H1 (cell line): ENCODE results near the gene HLA-DPB1. TPM values are rescaled to one million over a fixed set of nuclear protein-coding genes. Genes with fewer than 3 reads are reported as not detected.

Source experiments
- CTCF ChIA-PET: fragments of 300-600 bp; sonication (Branson Sonifier 250); formaldehyde crosslinking; loops from one replicate; lab custom pipeline; 2021; ENCODE audit not compliant: partially characterized antibody; lab: Charles Lee
- POLR2A ChIA-PET: fragments of 300-600 bp; sonication (Branson Sonifier 250); formaldehyde crosslinking; loops from one replicate; lab custom pipeline; 2021; ENCODE audit warnings: inconsistent platforms; ENCODE audit not compliant: partially characterized antibody; lab: Charles Lee
- DNase-seq, 2 experiments: peaks; one replicate each; pipeline versions ENCODE4 v3.0.0 to v3.0.0-alpha.2; 2010 to 2022; ENCODE audit warnings: low spot score in 2 of 2, low read depth in 1 of 2, mixed read lengths in 1 of 2
- FAIRE-seq: peaks from 2 replicates; lab custom pipeline; 2011; peaks lifted over from hg19 to GRCh38; lab: Jason Lieb, UNC
- H2AFZ ChIP-seq: 2 replicates; pipeline ENCODE4 v1.8.1; 2012; ENCODE audit warnings: low read length, inconsistent platforms
- H2AK5ac ChIP-seq: 2 replicates; pipeline ENCODE4 v1.6.1; 2013; ENCODE audit warnings: low read depth, low read length
- H2BK120ac ChIP-seq: replicated peaks from 2 replicates; pipeline ENCODE3; 2013; ENCODE audit warnings: low read depth, low read length, inconsistent platforms
- H2BK12ac ChIP-seq: 2 replicates; pipeline ENCODE4 v1.6.1; 2013; ENCODE audit warnings: low read depth, low read length
- H2BK15ac ChIP-seq: 2 replicates; pipeline ENCODE4 v1.6.1; 2013; ENCODE audit warnings: low read length
- H2BK20ac ChIP-seq: 2 replicates; pipeline ENCODE4 v1.6.1; 2013; ENCODE audit warnings: low read length
- H2BK5ac ChIP-seq: 2 replicates; pipeline ENCODE4 v1.6.1; 2013; ENCODE audit warnings: low read depth, low read length
- H3K14ac ChIP-seq: 2 replicates; pipeline ENCODE4 v1.6.1; 2013; ENCODE audit warnings: inconsistent platforms; ENCODE audit not compliant: insufficient read length
- H3K18ac ChIP-seq: 2 replicates; pipeline ENCODE4 v1.6.1; 2013; ENCODE audit warnings: low read length; ENCODE audit errors: extremely low read depth
- H3K23ac ChIP-seq: 2 replicates; pipeline ENCODE4 v1.6.1; 2013; ENCODE audit warnings: inconsistent platforms; ENCODE audit not compliant: insufficient read length
- H3K23me2 ChIP-seq: 2 replicates; pipeline ENCODE4 v1.6.1; 2013; ENCODE audit warnings: low read depth, low read length
- H3K27ac ChIP-seq: 2 replicates; pipeline ENCODE4 v1.6.1; 2011; ENCODE audit warnings: low read depth, low read length, inconsistent platforms
- H3K27me3 ChIP-seq, 4 experiments: replicated peaks in 1 of 4; 1 replicate in 1 of 4; 2 replicates in 3 of 4; pipeline versions ENCODE4 v1.6.1 to v1.8.1; 2011 to 2013; ENCODE audit warnings: low read length in 3 of 4, mild to moderate bottlenecking in 3 of 4, inconsistent platforms in 2 of 4, mixed read lengths in 2 of 4, moderate library complexity in 1 of 4; ENCODE audit not compliant: control insufficient read depth in 3 of 4, insufficient read depth in 3 of 4; ENCODE audit errors: extremely low read depth in 1 of 4
- H3K36me3 ChIP-seq, 4 experiments: 2 replicates each; pipeline versions ENCODE4 v1.6.1 to v1.8.1; 2011 to 2013; ENCODE audit warnings: mild to moderate bottlenecking in 4 of 4, low read length in 3 of 4, moderate library complexity in 2 of 4, control low read depth in 1 of 4, inconsistent platforms in 1 of 4; ENCODE audit not compliant: insufficient read depth in 4 of 4, control insufficient read depth in 2 of 4
- H3K4ac ChIP-seq: replicated peaks from 2 replicates; pipeline ENCODE3; 2013; ENCODE audit warnings: low read length, low read depth, mixed read lengths, inconsistent platforms; ENCODE audit not compliant: insufficient read length
- H3K4me1 ChIP-seq, 4 experiments: replicated peaks in 1 of 4; 1 replicate in 1 of 4; 2 replicates in 3 of 4; pipeline versions ENCODE4 v1.6.1 to v1.8.1; 2011 to 2013; ENCODE audit warnings: low read length in 3 of 4, inconsistent platforms in 2 of 4, mixed read lengths in 1 of 4; ENCODE audit not compliant: insufficient read depth in 4 of 4, control insufficient read depth in 3 of 4
- H3K4me2 ChIP-seq, 2 experiments: 2 replicates each; pipeline versions ENCODE4 v1.6.1 to v1.8.1; 2011 to 2013; ENCODE audit warnings: low read depth in 2 of 2, low read length in 2 of 2, control low read depth in 1 of 2, inconsistent platforms in 1 of 2, mild to moderate bottlenecking in 1 of 2; ENCODE audit not compliant: insufficient read depth in 1 of 2
- H3K4me3 ChIP-seq, 4 experiments: fragments of 200-600, 300-600 bp in 1 of 4; sonication (generic), shearing (Covaris generic), sonication (Bioruptor Twin) in 1 of 4; 2 replicates each; pipeline versions ENCODE4 v1.5.1 to v1.8.1; 2011 to 2016; ENCODE audit warnings: low read length in 4 of 4, low read depth in 3 of 4, control low read depth in 2 of 4, inconsistent platforms in 2 of 4, mild to moderate bottlenecking in 2 of 4, mixed read lengths in 1 of 4, moderate library complexity in 1 of 4; ENCODE audit not compliant: insufficient read depth in 2 of 4; ENCODE audit errors: extremely low read depth in 1 of 4
- H3K56ac ChIP-seq: replicated peaks from 2 replicates; pipeline ENCODE3; 2013; ENCODE audit warnings: low read depth, mild to moderate bottlenecking, mixed read lengths, low read length, inconsistent platforms; ENCODE audit not compliant: insufficient read length
- H3K79me1 ChIP-seq: 2 replicates; pipeline ENCODE4 v1.6.1; 2013; ENCODE audit warnings: low read depth, low read length, control low read depth
- H3K79me2 ChIP-seq, 2 experiments: 2 replicates each; pipeline versions ENCODE4 v1.6.1 to v1.8.1; 2012 to 2013; ENCODE audit warnings: low read length in 2 of 2, mild to moderate bottlenecking in 2 of 2, inconsistent platforms in 1 of 2; ENCODE audit not compliant: insufficient read depth in 2 of 2, control insufficient read depth in 1 of 2
- H3K9ac ChIP-seq, 4 experiments: replicated peaks in 1 of 4; 1 replicate in 1 of 4; 2 replicates in 3 of 4; pipeline versions ENCODE4 v1.6.1 to v1.8.1; 2011 to 2013; ENCODE audit warnings: low read depth in 3 of 4, low read length in 3 of 4, control low read depth in 2 of 4, mild to moderate bottlenecking in 2 of 4, moderate library complexity in 2 of 4, inconsistent platforms in 1 of 4; ENCODE audit errors: extremely low read depth in 1 of 4
- H3K9me3 ChIP-seq, 2 experiments: 2 replicates each; pipeline versions ENCODE4 v1.6.1 to v1.8.1; 2012 to 2013; ENCODE audit warnings: mild to moderate bottlenecking in 2 of 2, moderate library complexity in 2 of 2, control low read depth in 1 of 2, inconsistent platforms in 1 of 2, low read depth in 1 of 2, low read length in 1 of 2, mixed read lengths in 1 of 2; ENCODE audit not compliant: insufficient read depth in 2 of 2
- H4K20me1 ChIP-seq, 2 experiments: replicated peaks in 1 of 2; 2 replicates each; pipeline versions ENCODE3 to v1.8.1; 2011 to 2013; ENCODE audit warnings: inconsistent platforms in 2 of 2, low read length in 2 of 2, mild to moderate bottlenecking in 1 of 2; ENCODE audit not compliant: insufficient read depth in 2 of 2, control insufficient read depth in 1 of 2
- H4K5ac ChIP-seq: 2 replicates; pipeline ENCODE4 v1.6.1; 2013; ENCODE audit warnings: low read length, low read depth, mixed read lengths, inconsistent platforms; ENCODE audit not compliant: insufficient read length
- H4K8ac ChIP-seq: 2 replicates; pipeline ENCODE4 v1.8.0; 2013; ENCODE audit warnings: mild to moderate bottlenecking, moderate library complexity, low read length, inconsistent platforms; ENCODE audit not compliant: insufficient read depth; ENCODE audit errors: extremely low read depth
- H4K91ac ChIP-seq: replicated peaks from 2 replicates; pipeline ENCODE3; 2013; ENCODE audit warnings: low read length, mixed read lengths, inconsistent platforms; ENCODE audit not compliant: insufficient read length
- BCL11A ChIP-seq, 2 experiments: IDR thresholded peaks; one replicate each; pipeline ENCODE4 v1.6.1; 2011; ENCODE audit warnings: low read depth in 2 of 2, low read length in 2 of 2, mild to moderate bottlenecking in 2 of 2
- CHD2 ChIP-seq: IDR thresholded peaks from 2 replicates; pipeline ENCODE4 v1.6.1; 2012; ENCODE audit warnings: low read length, improper control_type of control experiment
- CREB1 ChIP-seq: IDR thresholded peaks from 2 replicates; pipeline ENCODE4 v1.6.1; 2012; ENCODE audit warnings: inconsistent platforms
- JUND ChIP-seq: IDR thresholded peaks from 2 replicates; pipeline ENCODE4 v1.6.1; 2011; ENCODE audit warnings: mild to moderate bottlenecking, improper control_type of control experiment, low read length
- KDM1A ChIP-seq: fragments of 200-600, 300-600 bp; sonication (generic); IDR thresholded peaks from 2 replicates; pipeline ENCODE4 v1.7.1; 2016; ENCODE audit warnings: mild to moderate bottlenecking, low read length, borderline replicate concordance
- KDM4A ChIP-seq: IDR thresholded peaks from one replicate; pipeline ENCODE4 v1.7.1; 2012; ENCODE audit warnings: low read depth, mild to moderate bottlenecking, moderate library complexity, low read length, inconsistent platforms; ENCODE audit not compliant: severe bottlenecking
- SP2 ChIP-seq: IDR thresholded peaks from 2 replicates; pipeline ENCODE4 v1.6.1; 2012; ENCODE audit warnings: mild to moderate bottlenecking, low read length, inconsistent platforms
- TEAD4 ChIP-seq: IDR thresholded peaks from 2 replicates; pipeline ENCODE4 v1.6.1; 2012; ENCODE audit warnings: low read depth, low read length, inconsistent platforms, mixed read lengths
- WGBS, 2 experiments: shearing (Covaris generic) in 1 of 2; methylation state at CpG; one replicate each; pipeline versions ENCODE4 v1.1.6 to v1.1.7; 2013 to 2015; ENCODE audit warnings: low lambda C conversion rate in 2 of 2, mixed read lengths in 2 of 2, inconsistent platforms in 1 of 2, low coverage in 1 of 2, missing lambda C conversion rate in 1 of 2; ENCODE audit not compliant: insufficient replicate concordance in 2 of 2, insufficient coverage in 1 of 2, insufficient read length in 1 of 2; ENCODE audit errors: extremely low coverage in 1 of 2, missing lambda C conversion rate in 1 of 2; 5-methylcytosine and 5-hydroxymethylcytosine counted together
- polyA plus RNA-seq, 7 experiments: library from polyadenylated mRNA; depleted of rRNA in 3 of 7; stranded (reverse) in 5 of 7; unstranded in 2 of 7; fragments of >200 nt in 5 of 7; fragments of 200-250 nt in 2 of 7; gene quantifications; 1 replicate in 5 of 7; 2 replicates in 1 of 7; 4 replicates in 1 of 7; pipeline versions ENCODE4 v1.2.1 to v1.2.3, GENCODE V29; 2011 to 2013; ENCODE audit warnings: missing spikeins in 2 of 7, mixed read lengths in 2 of 7
- total RNA-seq: library from RNA; stranded (reverse); fragmentation: NEBNext Ultra II Directional; extraction: Animal tissue kit (Norgen Biotek cat#: 25700); gene quantifications from 2 replicates; pipeline ENCODE4 v1.2.1, GENCODE V29; 2021
- TF ChIP-seq, protein P1 (sequence below): IDR thresholded peaks from 2 replicates; pipeline ENCODE4 v1.6.1; 2012; ENCODE audit warnings: inconsistent platforms
- TF ChIP-seq, protein P2 (sequence below): IDR thresholded peaks from 2 replicates; pipeline ENCODE4 v1.6.1; 2011; ENCODE audit warnings: low read length, improper control_type of control experiment
- TF ChIP-seq, protein P3 (sequence below): IDR thresholded peaks from 2 replicates; pipeline ENCODE4 v1.6.1; 2011; ENCODE audit warnings: low read depth, mild to moderate bottlenecking, low read length; ENCODE audit not compliant: insufficient read depth

HLA-DPB1 gene
- total and polyA plus RNA-seq, 2 of the 8 experiments (the other 6 are each of a cell fraction or from before 2014, with no cell fraction given): 32.3 to 58.8 TPM

DNA sequence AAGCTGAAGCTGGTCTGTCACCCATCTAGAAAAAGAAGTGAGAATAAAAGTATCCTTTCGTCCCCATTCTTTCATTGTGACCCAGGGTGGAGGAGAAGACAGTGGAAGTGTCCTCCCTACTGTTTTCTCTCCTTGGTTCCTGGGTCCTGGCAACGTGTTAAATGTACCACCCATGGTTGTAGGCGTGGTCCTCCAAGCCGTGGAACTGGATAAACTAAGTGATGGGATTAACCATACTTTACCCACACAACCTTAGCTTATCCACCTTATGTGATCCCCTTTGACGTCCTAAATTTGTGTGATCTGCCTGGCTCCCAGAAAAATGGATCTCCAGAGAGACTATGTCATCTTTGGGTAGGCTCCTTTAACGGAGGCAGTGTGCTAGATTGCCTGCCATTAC, 47.4 kb downstream of the HLA-DPB1 start:
- no peak overlapping the region for H3K18ac ChIP-seq
- no peak overlapping the region for H3K23ac ChIP-seq
- H3K4me1 ChIP-seq: peaks cover 0 to 21% (median 9%) of the 10 kb centered on the region in 4 experiments; a peak in 4 of 7 replicates
- CTCF ChIA-PET: interaction anchor here (1.8 to 6.8 kb wide), 6 partner anchors 14 to 109 kb away, joined by 4 to 63 read pairs (median 13); no protein-coding TSS in a partner anchor
- H3K9me3 ChIP-seq: peaks cover 31 to 34% of the 10 kb centered on the region in 2 experiments
- H3K79me2 ChIP-seq: peaks cover 14 to 80% of the 10 kb centered on the region in 2 experiments; a peak in 3 of 4 replicates
- H4K20me1 ChIP-seq: no peaks in the 10 kb centered on the region
- no peaks in the 10 kb centered on the region for H3K23me2 ChIP-seq
- H3K9ac ChIP-seq: no peak overlapping the region
- H2AK5ac ChIP-seq: no peak overlapping the region
- H3K36me3 ChIP-seq: peaks cover 2 to 43% (median 17%) of the 10 kb centered on the region in 4 experiments; a peak in 7 of 8 replicates
- no peak overlapping the region for H2BK5ac ChIP-seq
- POLR2A ChIA-PET: interaction anchor here (0.5 to 0.9 kb wide), 2 partner anchors 49 to 433 kb away, joined by 3 read pairs; no protein-coding TSS in a partner anchor
- no peak overlapping the region for H3K4me2 ChIP-seq
- no peaks in the 10 kb centered on the region for H3K27me3 ChIP-seq
- no peak overlapping the region for H4K5ac ChIP-seq
- H3K27ac ChIP-seq: no peak overlapping the region
- H2BK120ac ChIP-seq: no peak overlapping the region
- no peak overlapping the region for H3K4me3 ChIP-seq
- FAIRE-seq (no peak), DNase-seq (no peak)
- no peak overlapping the region for H3K14ac ChIP-seq
- no peak overlapping the region for H2AFZ ChIP-seq
- 94% methylated on average over 6 of the region's 6 CpGs; no CpG with 5 or more reads in 1 of the 2 experiments for WGBS, 2 experiments
- H3K79me1 ChIP-seq: 0 out of 2 replicates have a peak, but pooled peaks cover 2% of the 10 kb centered on the region
- H3K4ac ChIP-seq: no peak overlapping the region
- H2BK12ac ChIP-seq: no peak overlapping the region
- no peak overlapping the region for H4K8ac ChIP-seq
- H4K91ac ChIP-seq: no peak overlapping the region
- H2BK15ac ChIP-seq: no peak overlapping the region
- no peak overlapping the region for H2BK20ac ChIP-seq
- H3K56ac ChIP-seq: no peak overlapping the region
- TF ChIP-seq TEAD4: no peak
- TF ChIP-seq KDM4A: no peak
- no peak for TF ChIP-seq SP2
- no peak for TF ChIP-seq CHD2
- TF ChIP-seq KDM1A: no peak
- TF ChIP-seq, protein P1, sequence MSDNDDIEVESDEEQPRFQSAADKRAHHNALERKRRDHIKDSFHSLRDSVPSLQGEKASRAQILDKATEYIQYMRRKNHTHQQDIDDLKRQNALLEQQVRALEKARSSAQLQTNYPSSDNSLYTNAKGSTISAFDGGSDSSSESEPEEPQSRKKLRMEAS: no peak
- no peak for TF ChIP-seq CREB1
- TF ChIP-seq BCL11A (IDR thresholded peaks at IDR 0.05; ENCODE audit: low read depth in 2 of 2, low read length in 2 of 2): no peak
- TF ChIP-seq JUND: no peak
- TF ChIP-seq, protein P2, sequence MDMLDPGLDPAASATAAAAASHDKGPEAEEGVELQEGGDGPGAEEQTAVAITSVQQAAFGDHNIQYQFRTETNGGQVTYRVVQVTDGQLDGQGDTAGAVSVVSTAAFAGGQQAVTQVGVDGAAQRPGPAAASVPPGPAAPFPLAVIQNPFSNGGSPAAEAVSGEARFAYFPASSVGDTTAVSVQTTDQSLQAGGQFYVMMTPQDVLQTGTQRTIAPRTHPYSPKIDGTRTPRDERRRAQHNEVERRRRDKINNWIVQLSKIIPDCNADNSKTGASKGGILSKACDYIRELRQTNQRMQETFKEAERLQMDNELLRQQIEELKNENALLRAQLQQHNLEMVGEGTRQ: no peak
- TF ChIP-seq, protein P3, sequence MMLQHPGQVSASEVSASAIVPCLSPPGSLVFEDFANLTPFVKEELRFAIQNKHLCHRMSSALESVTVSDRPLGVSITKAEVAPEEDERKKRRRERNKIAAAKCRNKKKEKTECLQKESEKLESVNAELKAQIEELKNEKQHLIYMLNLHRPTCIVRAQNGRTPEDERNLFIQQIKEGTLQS: no peak
